Keratinocyte (primary cell): Measurements from ENCODE around the gene MCF2L2. TPM values are rescaled to one million over a fixed set of nuclear protein-coding genes. Genes with fewer than 3 reads are reported as not detected.

Experiments
- DNase-seq: peaks from one replicate; pipeline ENCODE4 v3.0.0-alpha.2; 2011; ENCODE audit warnings: low read depth, missing footprints, low spot score
- FAIRE-seq: peaks from 2 replicates; lab custom pipeline; 2011; peaks lifted over from hg19 to GRCh38; lab: Jason Lieb, UNC
- H2AFZ ChIP-seq: 2 replicates; pipeline ENCODE4 v1.6.0; 2012; ENCODE audit warnings: low read length, control low read depth, inconsistent platforms; ENCODE audit not compliant: control insufficient read depth
- H3K27ac ChIP-seq: 2 replicates; pipeline ENCODE4 v1.5.1; 2011; ENCODE audit warnings: low read length; ENCODE audit not compliant: control insufficient read depth, insufficient read depth
- H3K27me3 ChIP-seq: 3 replicates; pipeline ENCODE4 v1.6.0; 2011; ENCODE audit warnings: low read length; ENCODE audit not compliant: control insufficient read depth, insufficient read depth; ENCODE audit errors: extremely low read depth
- H3K36me3 ChIP-seq, 2 experiments: 2 replicates in 1 of 2; 3 replicates in 1 of 2; pipeline ENCODE4 v1.5.1; 2011; ENCODE audit warnings: low read length in 2 of 2, mild to moderate bottlenecking in 1 of 2; ENCODE audit not compliant: control insufficient read depth in 2 of 2, insufficient read depth in 2 of 2; ENCODE audit errors: extremely low read depth in 1 of 2
- H3K4me1 ChIP-seq: 3 replicates; pipeline ENCODE4 v1.5.1; 2011; ENCODE audit warnings: low read length; ENCODE audit not compliant: control insufficient read depth, insufficient read depth; ENCODE audit errors: extremely low read depth
- H3K4me2 ChIP-seq: 3 replicates; pipeline ENCODE4 v1.6.0; 2011; ENCODE audit warnings: low read depth, low read length; ENCODE audit not compliant: control insufficient read depth, insufficient read depth; ENCODE audit errors: extremely low read depth
- H3K4me3 ChIP-seq, 3 experiments: fragments of 200-600 bp in 1 of 3; sonication (generic) in 1 of 3; 2 replicates in 2 of 3; 3 replicates in 1 of 3; pipeline ENCODE4 v1.5.1; 2011 to 2016; ENCODE audit warnings: low read length in 3 of 3, mild to moderate bottlenecking in 3 of 3, control low read depth in 2 of 3, inconsistent platforms in 1 of 3, low read depth in 1 of 3, mixed read lengths in 1 of 3, mixed run types in 1 of 3, moderate library complexity in 1 of 3; ENCODE audit not compliant: control insufficient read depth in 2 of 3, insufficient read depth in 2 of 3; ENCODE audit errors: extremely low read depth in 1 of 3
- H3K79me2 ChIP-seq: 2 replicates; pipeline ENCODE4 v1.6.0; 2012; ENCODE audit warnings: low read length; ENCODE audit not compliant: control insufficient read depth, insufficient read depth
- H3K9ac ChIP-seq: 3 replicates; pipeline ENCODE4 v1.6.0; 2011; ENCODE audit warnings: low read length; ENCODE audit not compliant: control insufficient read depth, insufficient read depth; ENCODE audit errors: extremely low read depth
- H3K9me1 ChIP-seq: 3 replicates; pipeline ENCODE4 v1.6.0; 2011; ENCODE audit warnings: low read length; ENCODE audit not compliant: control insufficient read depth, insufficient read depth; ENCODE audit errors: extremely low read depth
- H3K9me3 ChIP-seq: 2 replicates; pipeline ENCODE4 v1.5.1; 2012; ENCODE audit warnings: low read depth, low read length; ENCODE audit not compliant: control insufficient read depth
- H4K20me1 ChIP-seq: 3 replicates; pipeline ENCODE4 v1.6.0; 2011; ENCODE audit warnings: low read length; ENCODE audit not compliant: control insufficient read depth, insufficient read depth; ENCODE audit errors: extremely low read depth
- CTCF ChIP-seq, 3 experiments: IDR thresholded peaks in 1 of 3; conservative IDR thresholded peaks in 1 of 3; optimal IDR thresholded peaks in 1 of 3; 2 replicates in 2 of 3; 3 replicates in 1 of 3; pipeline versions ENCODE3 to v1.5.1; 2011; ENCODE audit warnings: low read length in 3 of 3, mild to moderate bottlenecking in 3 of 3, moderate library complexity in 2 of 3, control low read depth in 1 of 3, inconsistent platforms in 1 of 3; ENCODE audit not compliant: insufficient read depth in 2 of 3; ENCODE audit errors: extremely low read depth in 1 of 3
- EZH2 ChIP-seq: IDR thresholded peaks from one replicate; pipeline ENCODE4 v1.6.1; 2012; ENCODE audit warnings: inconsistent platforms, mild to moderate bottlenecking, low read length, moderate library complexity
- dilution Hi-C: fragments of 300-500 bp; cut with MboI; formaldehyde crosslinking; loops from one replicate; pipeline ENCODE4 v1.7.0; 2020; ENCODE audit warnings: low sequenced_read_pairs; ENCODE audit not compliant: extremely low pct_ligation_motif_present
- polyA plus RNA-seq, 5 experiments: library from polyadenylated mRNA; depleted of rRNA in 3 of 5; stranded (reverse) in 3 of 5; stranded (forward) in 1 of 5; unstranded in 1 of 5; fragments of >200 nt; gene quantifications; 1 replicate in 1 of 5; 2 replicates in 3 of 5; 3 replicates in 1 of 5; pipeline versions ENCODE4 v1.2.1 to v1.2.3, GENCODE V29; 2011 to 2012; ENCODE audit warnings: missing spikeins in 2 of 5, low read depth in 1 of 5, low replicate concordance in 1 of 5

Gene MCF2L2
- polyA plus RNA-seq, 1 donor (not counting 4 experiments of a cell fraction or from before 2014, with no cell fraction given) = 0.26 TPM

GRCh38 chr3:183318877-183319276 is 109.5 kb downstream of the MCF2L2 start:
- no peak for FAIRE-seq
- Histone ChIP-seq H3K4me1 (peaks cover 25% of the 10 kb centered on the region), H3K9ac (no peak overlapping the region)

GRCh38 chr3:183317886-183318865 is 110.2 kb downstream of the MCF2L2 start:
- Histone ChIP-seq H2AFZ (no peak overlapping the region), H3K79me2 (no peaks in the 10 kb centered on the region), H3K4me3 (no peak overlapping the region), H3K4me1 (peaks cover 21% of the 10 kb centered on the region), H3K36me3 (no peaks in the 10 kb centered on the region), H3K9me1 (no peaks in the 10 kb centered on the region), H3K4me2 (no peak overlapping the region), H3K27ac (no peak overlapping the region), H4K20me1 (no peaks in the 10 kb centered on the region), H3K9me3 (no peaks in the 10 kb centered on the region), H3K27me3 (no peaks in the 10 kb centered on the region), H3K9ac (no peak overlapping the region)
- DNase-seq (no peak), FAIRE-seq (peak; percentile 39)
- dilution Hi-C loops = no loop called here
- TF ChIP-seq CTCF (optimal IDR thresholded peaks at IDR 0.05 in 1 of 3, IDR thresholded peaks at IDR 0.05 in 1 of 3, conservative IDR thresholded peaks at IDR 0.05 in 1 of 3; ENCODE audit: extremely low read depth in 1 of 3, insufficient read depth in 2 of 3, low read length in 3 of 3) (no peak), EZH2 (no peak)

More at GRCh38 chr3:183318877-183319276, 109.5 kb downstream of the MCF2L2 start:
- Histone ChIP-seq H3K27me3 (no peaks in the 10 kb centered on the region), H3K79me2 (no peaks in the 10 kb centered on the region), H3K4me2 (no peak overlapping the region), H3K9me3 (no peaks in the 10 kb centered on the region), H2AFZ (no peak overlapping the region), H3K27ac (no peak overlapping the region), H3K9me1 (no peaks in the 10 kb centered on the region), H3K4me3 (no peak overlapping the region), H3K36me3 (no peaks in the 10 kb centered on the region), H4K20me1 (no peaks in the 10 kb centered on the region)
- DNase-seq = no peak
- dilution Hi-C loops = no loop called here
- TF ChIP-seq EZH2 = no peak
- TF ChIP-seq CTCF (optimal IDR thresholded peaks at IDR 0.05 in 1 of 3, IDR thresholded peaks at IDR 0.05 in 1 of 3, conservative IDR thresholded peaks at IDR 0.05 in 1 of 3; ENCODE audit: extremely low read depth in 1 of 3, insufficient read depth in 2 of 3, low read length in 3 of 3) = no peak
